B cell (primary cell): ENCODE results near the gene GPRC5D.

Experiments used
- CTCF ChIP-seq: fragments of 200-600 bp; IDR thresholded peaks from one replicate; pipeline ENCODE4 v1.8.0; 2022; ENCODE audit warnings: antibody characterized with exemption, mild to moderate bottlenecking
- EZH2 ChIP-seq: IDR thresholded peaks from 2 replicates; pipeline ENCODE4 v1.6.1; 2012; ENCODE audit warnings: borderline replicate concordance, low read depth, mild to moderate bottlenecking, moderate library complexity, low read length; ENCODE audit not compliant: insufficient read depth, poor library complexity, severe bottlenecking

GRCh38 chr12:12936983-12937491 lies 14.9 kb downstream of the GPRC5D start:
- no peak for TF ChIP-seq EZH2
- TF ChIP-seq CTCF, result no peak
